ENCODE measurements around the gene COX20. TPM values are rescaled to one million over a fixed set of nuclear protein-coding genes. Genes with fewer than 3 reads are reported as not detected.

COX20 gene
- total RNA-seq, 4 donors from 2014 or later, result 15.6 to 33.5 (median 28.2) TPM

- TF ChIP-seq POLR2A (IDR thresholded peaks at IDR 0.05) (no peak), CTCF (IDR thresholded peaks at IDR 0.05) (no peak)
- Histone ChIP-seq H3K4me1 (peaks cover 0 to 23% (median 0%) of the 10 kb centered on the region in 4 donors), H3K9me3 (no peaks in the 10 kb centered on the region), H3K27me3 (no peaks in the 10 kb centered on the region), H3K27ac (no peak overlapping the region), H3K36me3 (peaks cover 0 to 79% (median 6%) of the 10 kb centered on the region in 3 donors), H3K4me3 (no peak overlapping the region)
- DNase-seq, result no peak
These were observed 15.4 kb downstream of the COX20 start for GRCh38 chr1:244850896-244851295.

GRCh38 chr1:244851546-244852231 is 16.2 kb downstream of the COX20 start:
- Histone ChIP-seq H3K4me3 (no peak overlapping the region), H3K9me3 (no peaks in the 10 kb centered on the region), H3K4me1 (peaks cover 0 to 23% (median 0%) of the 10 kb centered on the region in 4 donors), H3K27ac (no peak overlapping the region), H3K27me3 (no peaks in the 10 kb centered on the region), H3K36me3 (peaks cover 0 to 79% (median 6%) of the 10 kb centered on the region in 3 donors)
- TF ChIP-seq CTCF (IDR thresholded peaks at IDR 0.05) (no peak), POLR2A (IDR thresholded peaks at IDR 0.05) (no peak)
- no peak for DNase-seq

DNA sequence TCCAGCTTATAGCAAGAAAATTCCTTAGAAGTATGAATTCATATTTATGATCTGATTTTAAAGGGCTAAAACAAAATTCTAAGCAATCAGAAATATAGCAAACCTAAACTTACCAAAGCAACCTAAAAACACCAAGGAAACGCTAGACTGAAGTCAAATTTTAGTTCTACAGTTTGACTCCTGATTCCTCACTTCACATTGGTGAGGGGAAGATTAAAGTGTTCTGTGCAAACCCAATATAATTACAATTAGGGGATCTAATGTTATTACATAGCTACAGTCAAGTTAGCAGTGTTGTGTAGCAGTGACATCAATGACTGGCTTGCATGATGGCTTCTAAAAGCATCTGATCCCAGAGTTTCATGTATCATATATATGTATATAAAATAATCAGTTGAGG is 17.2 kb downstream of the COX20 start:
- peaks cover 0 to 85% (median 6%) of the 10 kb centered on the region in 3 donors for H3K36me3 ChIP-seq
- no peak overlapping the region for H3K4me3 ChIP-seq
- H3K9me3 ChIP-seq, result no peaks in the 10 kb centered on the region
- no peaks in the 10 kb centered on the region for H3K27me3 ChIP-seq
- TF ChIP-seq POLR2A (IDR thresholded peaks at IDR 0.05) (no peak), CTCF (IDR thresholded peaks at IDR 0.05) (no peak)
- no peak overlapping the region for H3K27ac ChIP-seq
- H3K4me1 ChIP-seq, result peaks cover 0 to 28% (median 0%) of the 10 kb centered on the region in 4 donors
- no peak for DNase-seq

DNA sequence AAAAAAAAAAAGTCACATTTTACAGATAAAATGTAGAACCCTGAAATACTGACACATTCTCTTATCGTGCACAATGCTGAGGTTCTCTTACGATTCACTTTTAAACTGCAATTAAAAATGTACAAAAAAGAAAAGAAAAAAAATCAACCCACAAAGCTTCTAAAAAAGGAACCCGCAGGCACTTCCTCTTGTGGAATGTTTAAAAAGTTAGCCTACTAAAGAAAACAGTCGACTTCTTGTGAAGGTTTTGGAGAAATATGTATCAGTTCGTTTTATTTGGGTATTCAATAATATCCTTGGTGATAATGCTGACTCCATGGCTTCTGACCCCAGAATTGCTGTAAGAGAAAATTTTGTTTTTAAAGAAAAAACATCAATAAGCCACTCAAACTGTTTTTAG is 18.7 kb downstream of the COX20 start:
- no peak for TF ChIP-seq CTCF (IDR thresholded peaks at IDR 0.05)
- TF ChIP-seq POLR2A (IDR thresholded peaks at IDR 0.05), result no peak
- Histone ChIP-seq H3K27ac (no peak overlapping the region), H3K4me3 (no peak overlapping the region), H3K9me3 (no peaks in the 10 kb centered on the region), H3K27me3 (no peaks in the 10 kb centered on the region), H3K4me1 (peaks cover 0 to 42% (median 0%) of the 10 kb centered on the region in 4 donors), H3K36me3 (peaks cover 0 to 93% (median 6%) of the 10 kb centered on the region in 3 donors)
- DNase-seq, result no peak

DNA sequence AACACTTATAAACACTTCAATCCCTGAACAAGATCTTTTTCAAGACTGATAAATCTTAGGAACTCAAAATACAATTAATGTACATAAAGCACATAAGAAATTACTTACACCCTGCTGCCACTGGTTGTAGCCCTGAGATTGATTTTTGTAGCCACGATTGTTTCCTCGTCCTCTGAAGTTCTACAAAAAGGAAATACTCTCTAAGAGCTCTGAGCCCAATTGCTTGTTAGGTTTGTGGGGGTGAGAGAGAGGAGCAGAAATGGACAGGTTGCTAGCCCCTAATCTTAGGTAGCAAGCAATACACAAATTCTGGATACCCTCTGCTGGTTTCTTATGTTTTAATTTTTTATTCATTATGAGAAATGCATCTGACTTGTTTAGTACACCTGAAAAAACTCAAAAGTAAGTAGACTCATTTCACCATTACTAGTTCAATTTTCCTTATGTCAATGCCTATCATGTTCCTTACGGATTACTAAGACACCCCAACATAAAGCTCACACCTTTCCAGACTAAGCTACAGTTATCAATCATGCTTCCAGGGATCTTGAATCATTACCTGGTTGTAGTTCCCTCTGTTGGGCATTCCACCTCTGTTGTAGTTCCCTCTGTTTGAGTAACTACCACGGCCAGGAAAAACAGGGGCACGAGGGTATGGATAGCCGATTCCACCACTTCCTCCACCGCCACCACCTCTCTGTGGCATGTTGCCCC is 19.6 kb downstream of the COX20 start:
- Histone ChIP-seq H3K4me1 (peaks cover 0 to 45% (median 1%) of the 10 kb centered on the region in 4 donors), H3K4me3 (no peak overlapping the region), H3K27me3 (no peaks in the 10 kb centered on the region), H3K9me3 (no peaks in the 10 kb centered on the region), H3K36me3 (peaks cover 0 to 94% (median 6%) of the 10 kb centered on the region in 3 donors), H3K27ac (no peak overlapping the region)
- TF ChIP-seq POLR2A (IDR thresholded peaks at IDR 0.05) (no peak), CTCF (IDR thresholded peaks at IDR 0.05) (no peak)
- DNase-seq, result no peak
